GM21619 (cell line): ENCODE data around the gene TMEM35B.
"Not testable (repeated sequence)": the region's sequence is repeated elsewhere in the genome, so short reads cannot be mapped to it uniquely, and the experiment has no call there.

Source experiments
- ATAC-seq: cut with Tn5 transposase; IDR thresholded peaks from one replicate; pipeline ENCODE4 v1.9.1; 2021; ENCODE audit not compliant: unreplicated experiment

TMEM35B gene

DNA sequence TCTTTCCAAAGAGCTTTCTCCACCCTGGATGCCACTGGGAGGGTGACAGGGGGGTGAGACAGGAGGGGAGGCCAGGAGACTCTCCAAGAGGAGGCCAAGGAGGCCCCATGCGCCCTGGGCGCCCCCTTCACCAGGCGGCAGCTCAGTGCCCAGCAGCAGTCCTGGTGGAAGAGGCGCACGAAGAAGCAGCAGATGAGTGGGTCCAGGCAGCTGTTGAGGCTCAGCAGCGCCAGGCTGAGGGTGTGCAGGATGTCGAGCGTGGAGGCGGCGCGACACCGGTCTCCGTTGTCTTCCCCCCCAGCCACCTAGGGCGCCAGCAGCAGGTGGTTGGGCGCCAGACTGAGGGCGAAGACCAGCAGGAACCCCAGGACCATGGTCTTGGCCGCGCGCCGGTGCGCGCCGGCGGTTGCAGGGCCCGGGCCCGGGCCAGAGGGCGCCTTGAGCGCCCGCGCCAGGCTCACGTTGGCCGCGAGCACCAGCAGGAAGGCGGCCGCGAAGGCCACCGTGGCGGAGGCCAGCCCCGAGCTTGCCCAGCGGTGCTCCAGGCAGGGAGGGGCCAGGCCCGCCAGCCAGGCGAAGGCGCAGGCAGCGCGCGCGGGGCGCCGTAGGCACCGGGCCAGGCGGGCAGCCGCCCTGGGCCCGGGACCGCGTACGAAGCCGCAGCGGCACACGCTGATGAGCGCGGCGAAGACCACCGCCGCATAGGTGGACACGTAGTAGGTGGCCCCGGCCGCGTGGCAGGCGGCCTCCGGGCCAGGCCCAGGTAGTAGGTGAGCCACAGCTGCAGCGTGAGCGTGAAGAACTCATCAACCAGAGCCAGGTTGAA, 8.6 kb downstream of the TMEM35B start:
- no peak for ATAC-seq

DNA sequence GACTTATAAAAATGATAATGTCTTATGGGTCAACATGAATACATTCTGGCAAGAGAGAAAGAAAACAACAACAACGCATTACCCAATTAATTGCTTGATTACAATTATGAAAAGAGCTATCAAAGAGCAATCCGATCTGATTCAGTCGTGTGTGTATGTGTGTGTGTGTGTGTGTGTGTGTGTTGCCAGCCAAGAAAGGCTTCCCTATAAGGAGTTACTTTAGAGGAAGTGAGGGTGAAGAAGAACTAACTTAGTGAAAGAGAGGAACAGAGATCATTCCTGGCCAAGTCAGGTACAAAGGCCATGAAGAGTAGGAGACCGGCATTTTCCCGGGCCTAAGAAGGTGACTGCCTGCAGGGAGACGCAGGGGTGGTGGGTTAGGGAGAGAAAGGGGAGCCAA, 9.4 kb downstream of the TMEM35B start:
- no peak for ATAC-seq

DNA sequence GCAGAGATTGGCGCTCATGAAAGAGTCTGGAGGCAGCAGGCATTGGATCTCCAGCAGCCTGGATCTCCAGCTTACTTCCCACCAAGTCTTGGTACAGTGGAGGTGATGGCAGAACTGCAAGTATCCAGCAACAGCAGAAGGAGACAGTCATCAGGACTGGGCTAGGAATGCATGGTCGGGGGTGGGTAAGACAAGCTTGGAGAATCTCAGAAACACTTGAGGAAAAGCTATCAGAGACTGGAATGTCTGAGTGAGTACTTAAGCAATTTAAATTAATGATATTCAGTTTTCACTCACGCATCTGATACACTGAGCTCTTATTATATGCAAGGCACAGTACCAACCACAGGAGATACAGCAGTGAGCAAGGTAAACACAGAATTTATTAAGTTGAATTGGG, 9.8 kb downstream of the TMEM35B start:
- ATAC-seq = no peak

DNA sequence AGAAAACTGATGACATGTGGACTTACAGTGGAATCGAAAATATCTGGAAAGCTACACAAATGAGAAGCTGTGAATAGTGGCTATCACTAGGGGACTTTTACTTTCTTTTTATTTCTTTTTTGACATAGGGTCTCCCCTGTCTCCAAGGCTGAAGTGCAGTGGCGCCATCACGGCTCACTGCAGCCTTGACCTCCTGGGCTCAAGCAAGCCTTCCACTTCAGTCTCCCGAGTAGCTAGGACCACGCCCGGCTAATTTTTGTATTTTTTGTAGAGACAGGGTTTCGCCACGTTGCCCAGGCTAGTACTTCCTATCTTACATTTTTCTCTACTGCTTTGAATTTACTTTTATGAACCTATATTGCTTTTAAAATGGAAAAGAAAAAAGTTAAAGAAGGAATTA, 10.5 kb downstream of the TMEM35B start:
- ATAC-seq = no peak

DNA sequence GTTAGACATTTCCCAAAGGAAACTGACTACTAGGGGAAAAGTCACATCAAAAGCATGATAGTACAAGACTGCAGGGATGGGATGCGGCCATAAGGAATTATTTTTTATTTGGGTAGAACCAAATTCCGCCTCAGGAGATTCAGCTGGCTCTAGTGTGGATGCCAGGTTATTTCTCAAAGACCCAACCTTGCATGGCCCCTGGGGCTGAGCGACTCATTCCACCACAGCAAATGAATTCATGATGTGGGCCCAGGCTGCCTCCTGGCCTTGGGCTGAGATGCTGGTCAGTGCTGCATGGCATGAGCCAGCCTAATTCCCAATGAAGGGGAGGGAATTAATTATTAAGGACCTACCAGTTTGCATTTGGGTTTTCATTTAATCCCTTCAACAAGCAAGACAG, 11.8 kb downstream of the TMEM35B start:
- ATAC-seq = no peak

DNA sequence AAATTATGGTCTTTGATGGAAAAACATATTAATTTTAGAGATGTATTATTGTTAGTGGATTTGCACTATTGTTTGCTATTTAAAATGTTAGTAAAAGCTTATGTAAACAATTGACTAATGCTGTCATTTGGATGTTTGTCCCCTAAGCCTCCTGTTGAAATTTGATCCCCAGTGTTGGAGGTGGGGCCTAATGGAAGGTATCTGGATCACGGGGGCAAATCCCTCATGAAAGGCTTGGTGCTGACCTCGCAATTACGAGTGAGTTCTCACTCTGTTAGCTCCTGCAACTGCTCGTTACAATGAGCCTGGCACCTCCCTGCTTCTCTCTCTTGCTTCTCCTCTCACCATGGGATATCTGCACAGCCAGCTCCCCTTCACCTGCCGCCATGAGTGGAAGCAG, 14.3 kb downstream of the TMEM35B start:
- no peak for ATAC-seq

DNA sequence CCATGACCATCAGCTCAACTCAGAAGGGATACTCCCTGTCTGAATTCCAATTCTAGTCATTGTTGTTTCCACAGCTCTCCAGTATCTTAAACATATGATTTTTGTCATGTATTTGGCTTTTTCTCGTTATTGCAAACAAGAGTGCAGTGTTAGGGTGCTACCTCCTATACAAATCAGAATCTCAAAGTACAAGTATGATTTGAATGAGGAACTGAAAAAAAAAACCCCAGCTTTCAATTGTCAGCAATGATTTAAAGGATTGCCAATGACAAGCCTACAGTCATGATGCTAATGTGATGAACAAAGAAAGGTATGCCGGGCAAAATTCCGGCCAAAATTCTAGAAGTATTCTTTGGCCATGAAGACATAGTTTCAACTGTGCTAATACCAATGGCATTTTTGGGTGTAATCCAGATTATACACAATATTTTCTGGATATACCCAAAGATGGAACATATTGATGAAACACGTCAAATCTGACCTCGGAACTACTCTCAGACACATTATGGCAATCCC, 14.9 kb downstream of the TMEM35B start:
- ATAC-seq = no peak

DNA sequence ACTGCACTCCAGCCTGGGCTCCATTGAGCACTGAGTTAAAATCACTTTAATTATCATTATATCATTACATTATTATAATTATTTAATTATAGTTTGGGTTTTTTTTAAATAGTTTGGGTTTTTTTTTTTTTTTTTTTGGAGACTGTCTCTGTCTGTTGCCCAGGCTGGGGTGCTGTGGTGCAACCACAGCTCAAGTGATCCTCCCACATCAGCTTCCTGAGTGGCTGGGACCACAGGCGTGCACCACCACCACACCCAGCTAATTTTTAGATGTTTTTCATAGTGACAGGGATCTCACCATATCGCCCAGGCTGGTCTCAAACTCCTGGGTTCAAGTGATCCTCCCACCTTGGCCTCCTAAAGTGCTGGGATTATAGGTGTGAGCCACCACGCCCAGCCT, 16.9 kb downstream of the TMEM35B start:
- ATAC-seq = not testable (repeated sequence)

DNA sequence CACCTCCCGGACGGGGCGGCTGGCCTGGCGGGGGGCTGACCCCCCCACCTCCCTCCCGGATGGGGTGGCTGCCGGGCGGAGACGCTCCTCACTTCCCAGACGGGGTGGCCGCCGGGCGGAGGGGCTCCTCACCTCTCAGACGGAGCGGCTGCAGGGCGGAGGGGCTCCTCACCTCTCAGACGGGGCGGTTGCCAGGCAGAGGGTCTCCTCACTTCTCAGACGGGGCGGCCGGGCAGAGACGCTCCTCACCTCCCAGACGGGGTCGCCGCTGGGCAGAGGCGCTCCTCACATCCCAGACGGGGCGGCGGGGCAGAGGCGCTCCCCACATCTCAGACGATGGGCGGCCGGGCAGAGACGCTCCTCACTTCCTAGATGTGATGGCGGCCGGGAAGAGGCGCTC, 17.5 kb downstream of the TMEM35B start:
- ATAC-seq = not testable (repeated sequence)

DNA sequence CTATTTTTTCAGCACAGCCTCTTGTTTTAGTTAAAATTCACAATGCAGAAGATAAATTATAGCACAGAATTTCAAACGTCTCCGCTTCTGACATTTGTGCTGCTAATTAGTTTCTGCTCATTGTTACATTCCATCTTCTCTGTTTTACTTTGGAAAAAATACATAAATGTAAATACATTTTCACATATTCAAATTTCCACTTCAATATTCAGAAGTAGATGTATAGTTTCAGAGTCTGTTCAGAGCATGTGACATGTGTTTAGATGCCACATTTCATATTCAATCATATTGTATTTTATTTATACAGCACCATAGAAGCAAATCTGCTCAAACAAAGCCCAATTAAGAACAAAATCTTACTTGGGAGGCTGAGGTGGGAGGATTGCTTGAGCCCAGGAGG, 19.6 kb downstream of the TMEM35B start:
- no peak for ATAC-seq

DNA sequence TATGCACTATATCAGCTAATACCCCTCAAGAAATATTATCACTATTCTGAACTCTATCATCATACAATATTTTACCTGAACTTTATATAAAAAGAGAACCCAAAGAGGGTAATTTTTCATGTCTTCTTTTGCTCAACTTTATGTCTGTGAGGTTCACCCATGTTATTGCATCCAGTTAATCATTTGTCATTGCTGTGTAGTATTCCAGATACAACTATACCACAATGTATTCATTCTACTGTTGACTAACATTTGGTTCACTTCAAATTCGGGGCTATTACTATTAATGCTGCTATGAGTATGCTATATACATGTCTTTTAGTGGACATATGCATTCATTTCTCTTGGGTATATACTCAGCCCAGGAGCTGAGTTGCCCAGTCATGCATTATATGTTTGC, 34.7 kb downstream of the TMEM35B start:
- ATAC-seq = no peak

DNA sequence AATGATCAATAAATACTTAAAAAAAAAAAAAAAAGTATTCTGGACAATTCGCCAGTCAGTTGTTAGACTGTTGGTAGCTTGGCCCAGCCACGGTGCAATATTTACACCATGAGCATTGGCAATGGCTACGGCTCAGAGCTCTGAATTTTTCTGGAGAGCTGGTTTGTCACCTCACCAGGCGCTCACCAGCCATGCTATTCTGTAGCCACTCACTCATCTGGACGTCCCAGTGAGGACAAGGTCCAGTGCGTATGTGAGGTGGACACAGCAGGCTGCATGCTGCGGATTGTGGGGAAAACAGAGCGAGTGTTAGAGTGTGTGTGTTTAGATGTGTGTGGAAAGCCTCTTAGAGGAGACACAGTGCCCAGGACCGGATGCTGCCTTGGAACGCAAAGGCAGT, 36.4 kb downstream of the TMEM35B start:
- not testable (repeated sequence) for ATAC-seq

DNA sequence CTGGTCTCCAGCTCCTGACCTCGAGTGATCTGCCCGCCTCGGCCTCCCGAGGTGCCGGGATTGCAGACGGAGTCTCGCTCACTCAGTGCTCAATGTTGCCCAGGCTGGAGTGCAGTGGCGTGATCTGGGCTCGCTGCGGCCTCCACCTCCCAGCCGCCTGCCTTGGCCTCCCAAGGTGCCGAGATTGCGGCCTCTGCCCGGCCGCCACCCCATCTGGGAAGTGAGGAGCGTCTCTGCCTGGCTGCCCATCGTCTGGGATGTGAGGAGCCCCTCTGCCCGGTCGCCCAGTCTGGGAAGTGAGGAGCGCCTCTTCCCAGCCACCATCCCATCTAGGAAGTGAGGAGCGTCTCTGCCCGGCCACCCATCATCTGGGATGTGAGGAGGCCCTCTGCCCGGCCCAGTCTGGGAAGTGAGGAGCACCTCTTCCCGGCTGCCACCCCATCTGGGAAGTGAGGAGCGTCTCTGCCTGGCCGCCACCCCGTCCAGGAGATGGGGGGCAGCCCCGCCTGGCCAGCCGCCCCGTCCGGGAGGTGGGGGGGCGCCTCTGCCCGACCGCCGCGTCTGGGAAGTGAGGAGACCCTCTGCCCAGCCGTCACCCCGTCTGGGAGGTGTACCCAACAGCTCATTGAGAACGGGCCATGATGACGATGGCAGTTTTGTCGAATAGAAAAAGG, 37.4 kb downstream of the TMEM35B start:
- not testable (repeated sequence) for ATAC-seq

DNA sequence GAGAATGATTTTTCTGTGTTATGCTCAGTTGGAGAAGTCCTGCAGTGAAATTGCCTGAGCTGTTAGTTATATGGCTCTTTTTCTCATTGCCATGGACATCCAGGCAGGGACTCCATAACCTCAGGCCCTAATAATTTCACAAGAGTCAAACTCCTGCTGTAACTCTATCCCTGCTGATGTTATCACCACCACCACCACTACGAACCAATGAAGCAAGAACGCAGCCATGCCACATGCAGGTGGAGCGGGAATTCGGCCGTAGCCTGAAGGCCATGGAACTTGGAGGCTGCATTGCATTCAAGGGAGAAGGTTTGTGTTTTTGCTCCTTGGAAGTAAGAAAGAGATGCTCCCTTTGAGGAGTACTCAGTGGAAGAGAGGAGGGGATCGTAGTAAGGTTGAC, 38.9 kb downstream of the TMEM35B start:
- no peak for ATAC-seq

DNA sequence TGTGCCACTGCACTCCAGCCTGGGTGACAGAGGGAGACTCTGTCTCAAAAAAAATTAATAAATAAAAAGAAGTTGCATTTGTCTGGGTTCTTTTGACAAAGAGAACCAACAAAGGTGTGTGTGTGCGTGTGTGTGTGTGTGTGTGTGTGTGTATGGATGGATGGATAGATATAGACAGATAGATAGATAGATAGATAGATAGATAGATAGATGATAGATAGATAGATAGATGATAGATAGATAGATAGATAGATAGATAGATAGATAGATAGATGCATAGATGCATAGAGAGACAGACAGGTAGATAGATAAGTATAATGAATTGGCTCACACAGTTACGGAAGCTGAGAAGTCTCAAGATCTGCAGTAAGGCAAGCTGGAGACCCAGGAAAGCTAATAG, 43.3 kb downstream of the TMEM35B start:
- ATAC-seq = not testable (repeated sequence)
